ENCODE measurements around the gene RASL11B. TPM values are rescaled to one million over a fixed set of nuclear protein-coding genes. Genes with fewer than 3 reads are reported as not detected.

Gene RASL11B
- total and polyA plus RNA-seq, 2 of the 13 experiments (the other 11 are each of a cell fraction or from before 2014, with no cell fraction given), result 0.07 to 0.20 TPM

- ATAC-seq (no peak), FAIRE-seq (no peak), DNase-seq (ENCODE audit: low spot score) (no peak)
- no peaks in the 10 kb centered on the region for H3K36me3 ChIP-seq (replicated peaks in 1 of 2; ENCODE audit: control insufficient read depth in 1 of 2, insufficient read depth in 2 of 2, low read length in 2 of 2)
- ChIA-PET POLR2A (no interaction called here), CTCF (ENCODE audit: low intra/inter-chr PET ratio, low total read pairs) (no interaction called here)
- no peaks in the 10 kb centered on the region for H3K9me3 ChIP-seq (ENCODE audit: low read length)
- H2AFZ ChIP-seq (ENCODE audit: low read length), result no peak overlapping the region
- H3K27me3 ChIP-seq (ENCODE audit: control insufficient read depth in 1 of 2, insufficient read depth in 2 of 2, low read length in 2 of 2), result peaks cover 3 to 6% of the 10 kb centered on the region in 2 experiments; a peak in 2 of 5 replicates
- H3K4me3 ChIP-seq (replicated peaks in 1 of 3; ENCODE audit: insufficient read depth in 1 of 3, low read depth in 2 of 3, low read length in 3 of 3), result no peak overlapping the region
- H3K9ac ChIP-seq (ENCODE audit: insufficient read depth, low read depth, low read length), result no peak overlapping the region
- intact Hi-C loops (cut with micrococcal nuclease; ENCODE audit: unreplicated experiment) (no loop called here), in situ Hi-C loops (cut with HindIII; ENCODE audit: extremely low pct_ligation_motif_present, low pct_unique_long_range_greater_than_20kb) (no loop called here)
- H3K79me2 ChIP-seq (ENCODE audit: insufficient read depth, low read length), result no peaks in the 10 kb centered on the region
- 29% methylated on average over 2 of the region's 2 CpGs for WGBS (ENCODE audit: low lambda C conversion rate)
- H3K4me2 ChIP-seq (ENCODE audit: low read depth, low read length), result no peak overlapping the region
- no peak for TF ChIP-seq ZIK1 (CRISPR knock-in tag; IDR thresholded peaks at IDR 0.05; ENCODE audit: borderline replicate concordance, low read depth)
- no peak for TF ChIP-seq SNRNP70 (IDR thresholded peaks at IDR 0.05; ENCODE audit: low read depth, low read length)
- no peak for TF ChIP-seq IRF2 (CRISPR knock-in tag; IDR thresholded peaks at IDR 0.05)
- no peak for TF ChIP-seq IRX3 (CRISPR knock-in tag; IDR thresholded peaks at IDR 0.05; ENCODE audit: borderline replicate concordance, low read depth)
- no peak for TF ChIP-seq ZNF430 (CRISPR knock-in tag; IDR thresholded peaks at IDR 0.05)
- TF ChIP-seq MAFF (IDR thresholded peaks at IDR 0.05; ENCODE audit: low read depth, low read length), result no peak
- no peak for TF ChIP-seq ZNF24 (IDR thresholded peaks at IDR 0.05)
- no peak for TF ChIP-seq ZNF709 (CRISPR knock-in tag; IDR thresholded peaks at IDR 0.05)
- TF ChIP-seq JUN (CRISPR knock-in tag; IDR thresholded peaks at IDR 0.05), result no peak
- TF ChIP-seq E2F2 (CRISPR knock-in tag; IDR thresholded peaks at IDR 0.05; ENCODE audit: borderline replicate concordance), result no peak
- no peak for TF ChIP-seq CBX2 (IDR thresholded peaks at IDR 0.05; ENCODE audit: low read depth, low read length)
- TF ChIP-seq CBX2 (CRISPR knock-in tag; IDR thresholded peaks at IDR 0.05; ENCODE audit: low read depth), result no peak
- TF ChIP-seq ZNF775 (CRISPR knock-in tag; IDR thresholded peaks at IDR 0.05; ENCODE audit: borderline replicate concordance), result no peak
- no peak for TF ChIP-seq TP53 (CRISPR knock-in tag; conservative IDR thresholded peaks at IDR 0.05)
- no peak for TF ChIP-seq AHR (CRISPR knock-in tag; IDR thresholded peaks at IDR 0.05)
- no peak for TF ChIP-seq ZNF564 (CRISPR knock-in tag; IDR thresholded peaks at IDR 0.05)
- TF ChIP-seq ZNF230 (CRISPR knock-in tag; IDR thresholded peaks at IDR 0.05), result no peak
- no peak for TF ChIP-seq ZNF879 (CRISPR knock-in tag; IDR thresholded peaks at IDR 0.05)
- no peaks in the 10 kb centered on the region for H4K20me1 ChIP-seq (ENCODE audit: insufficient read depth, low read length)
- 0 out of 2 replicates have a peak, but pooled peaks cover 4% of the 10 kb centered on the region for H3K4me1 ChIP-seq (ENCODE audit: insufficient read depth, low read length)
- no TSS peak for BruUV-seq (replicated peaks)
- no peak overlapping the region for H3K27ac ChIP-seq (ENCODE audit: extremely low read length, insufficient read depth, low read length)
Measured at GRCh38 chr4:52860361-52860760, 1.8 kb upstream of the RASL11B start.

All from HepG2 (cell line).